Measurements from ENCODE around the gene PSG5. TPM values are rescaled to one million over a fixed set of nuclear protein-coding genes. Genes with fewer than 3 reads are reported as not detected.
"Not testable (repeated sequence)": the region's sequence is repeated elsewhere in the genome, so short reads cannot be mapped to it uniquely, and the experiment has no call there.

Gene PSG5
- total and polyA plus RNA-seq, 2 donors: 0.05 TPM; not detected in 1

DNA sequence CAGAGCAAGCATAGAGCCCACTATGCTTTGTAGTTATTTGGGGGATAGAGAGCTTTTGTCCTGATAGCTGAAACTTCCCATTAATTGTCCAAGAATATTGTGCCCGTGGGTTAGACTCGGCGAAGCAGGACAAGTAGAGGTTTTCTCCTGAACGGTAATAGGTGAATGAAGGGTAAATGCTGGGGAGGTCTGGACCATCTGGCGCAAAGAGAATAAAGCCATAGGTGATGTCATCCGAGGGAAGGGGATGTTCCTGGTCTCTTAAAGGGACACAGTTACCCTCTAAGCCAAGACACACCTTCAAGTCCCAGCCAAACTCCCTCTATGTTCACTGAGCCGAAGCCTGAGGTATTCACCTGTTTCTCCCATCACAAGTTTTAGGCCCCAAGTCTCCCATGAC, 8.1 kb upstream of the PSG5 start:
- H3K27me3 ChIP-seq (ENCODE audit: control insufficient read depth in 2 of 2, insufficient read depth in 1 of 2, low read length in 1 of 2); H3K4me1 ChIP-seq (ENCODE audit: control insufficient read depth in 2 of 2, insufficient read depth in 2 of 2, low read length in 2 of 2); H3K9me3 ChIP-seq (ENCODE audit: control insufficient read depth in 2 of 2, insufficient read depth in 1 of 2, low read length in 1 of 2); H3K27ac ChIP-seq (ENCODE audit: low read depth in 1 of 2, low read length in 1 of 2); DNase-seq (ENCODE audit: low read depth in 6 of 9, low spot score in 9 of 9); H3K36me3 ChIP-seq (ENCODE audit: control insufficient read depth in 2 of 2, insufficient read depth in 2 of 2, low read length in 1 of 2); H3K4me3 ChIP-seq (ENCODE audit: low read length in 2 of 2): not testable (repeated sequence)
- 89% methylated on average over 7 of the region's 7 CpGs for WGBS

DNA sequence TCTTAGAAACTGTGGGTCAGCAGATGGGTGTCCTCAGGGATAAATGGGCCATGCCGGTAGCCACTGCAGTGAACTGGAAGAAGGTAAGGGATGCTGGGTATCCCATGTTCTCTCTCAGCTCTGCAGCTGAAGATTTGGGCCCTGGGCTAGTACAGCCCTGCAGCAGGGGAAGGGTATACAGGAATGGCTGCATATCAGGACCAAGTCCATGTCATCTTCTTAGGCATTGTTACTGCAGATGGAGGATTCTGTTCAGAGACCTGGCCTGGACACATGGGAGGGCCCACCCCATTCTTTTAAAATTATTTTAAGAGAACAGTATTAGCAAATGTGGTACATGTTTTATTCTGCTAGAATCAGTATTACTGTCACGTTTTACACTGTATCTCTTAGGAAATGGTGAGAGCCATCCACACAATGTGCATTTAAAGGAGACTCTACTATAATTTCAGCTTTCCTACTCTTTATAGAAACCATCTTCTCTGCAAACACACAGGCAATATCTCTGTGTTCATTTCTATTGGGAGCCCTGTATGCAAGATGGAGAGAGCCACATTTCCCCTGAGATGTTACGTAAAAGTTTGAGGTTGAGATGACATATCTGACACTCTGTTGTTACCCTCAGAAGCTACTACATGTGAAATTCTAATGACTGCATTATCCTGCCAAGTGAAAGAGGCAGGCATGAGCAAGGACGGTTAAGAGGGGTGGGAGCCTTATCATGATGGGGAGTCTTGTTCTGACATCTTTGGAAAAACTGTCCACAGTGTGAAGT, 6.2 kb upstream of the PSG5 start:
- H3K4me3 ChIP-seq (ENCODE audit: low read length in 2 of 2); H3K27ac ChIP-seq (ENCODE audit: low read depth in 1 of 2, low read length in 1 of 2); DNase-seq (ENCODE audit: low read depth in 6 of 9, low spot score in 9 of 9); H3K4me1 ChIP-seq (ENCODE audit: control insufficient read depth in 2 of 2, insufficient read depth in 2 of 2, low read length in 2 of 2); H3K36me3 ChIP-seq (ENCODE audit: control insufficient read depth in 2 of 2, insufficient read depth in 2 of 2, low read length in 1 of 2); H3K9me3 ChIP-seq (ENCODE audit: control insufficient read depth in 2 of 2, insufficient read depth in 1 of 2, low read length in 1 of 2); H3K27me3 ChIP-seq (ENCODE audit: control insufficient read depth in 2 of 2, insufficient read depth in 1 of 2, low read length in 1 of 2): not testable (repeated sequence)
- 67% methylated on average over 4 of the region's 4 CpGs for WGBS

DNA sequence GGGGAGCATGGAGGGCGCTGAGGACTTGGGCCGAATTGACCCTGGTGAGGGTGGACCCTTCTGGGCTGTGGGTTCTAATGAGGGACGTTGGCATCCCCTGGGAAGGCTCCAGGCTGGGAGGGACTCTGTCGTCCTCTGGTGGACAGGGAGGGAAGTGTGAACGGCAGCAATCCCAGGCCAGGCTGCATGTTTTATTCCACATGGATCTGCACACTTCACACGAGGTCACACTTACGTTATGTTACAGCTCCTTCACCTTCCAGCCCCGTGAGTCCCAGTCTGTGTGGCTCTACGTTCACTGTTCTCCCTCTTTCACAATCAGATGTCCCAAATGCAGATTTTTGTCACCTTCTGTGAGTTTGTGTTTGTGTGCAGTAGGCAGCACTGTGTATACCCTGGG, 1.8 kb upstream of the PSG5 start:
- DNase-seq (ENCODE audit: low read depth in 6 of 9, low spot score in 9 of 9); H3K9me3 ChIP-seq (ENCODE audit: control insufficient read depth in 2 of 2, insufficient read depth in 1 of 2, low read length in 1 of 2); H3K4me3 ChIP-seq (ENCODE audit: low read length in 2 of 2); H3K27ac ChIP-seq (ENCODE audit: low read depth in 1 of 2, low read length in 1 of 2); H3K4me1 ChIP-seq (ENCODE audit: control insufficient read depth in 2 of 2, insufficient read depth in 2 of 2, low read length in 2 of 2); H3K36me3 ChIP-seq (ENCODE audit: control insufficient read depth in 2 of 2, insufficient read depth in 2 of 2, low read length in 1 of 2); H3K27me3 ChIP-seq (ENCODE audit: control insufficient read depth in 2 of 2, insufficient read depth in 1 of 2, low read length in 1 of 2): not testable (repeated sequence)
- 69% methylated on average over 9 of the region's 9 CpGs for WGBS

DNA sequence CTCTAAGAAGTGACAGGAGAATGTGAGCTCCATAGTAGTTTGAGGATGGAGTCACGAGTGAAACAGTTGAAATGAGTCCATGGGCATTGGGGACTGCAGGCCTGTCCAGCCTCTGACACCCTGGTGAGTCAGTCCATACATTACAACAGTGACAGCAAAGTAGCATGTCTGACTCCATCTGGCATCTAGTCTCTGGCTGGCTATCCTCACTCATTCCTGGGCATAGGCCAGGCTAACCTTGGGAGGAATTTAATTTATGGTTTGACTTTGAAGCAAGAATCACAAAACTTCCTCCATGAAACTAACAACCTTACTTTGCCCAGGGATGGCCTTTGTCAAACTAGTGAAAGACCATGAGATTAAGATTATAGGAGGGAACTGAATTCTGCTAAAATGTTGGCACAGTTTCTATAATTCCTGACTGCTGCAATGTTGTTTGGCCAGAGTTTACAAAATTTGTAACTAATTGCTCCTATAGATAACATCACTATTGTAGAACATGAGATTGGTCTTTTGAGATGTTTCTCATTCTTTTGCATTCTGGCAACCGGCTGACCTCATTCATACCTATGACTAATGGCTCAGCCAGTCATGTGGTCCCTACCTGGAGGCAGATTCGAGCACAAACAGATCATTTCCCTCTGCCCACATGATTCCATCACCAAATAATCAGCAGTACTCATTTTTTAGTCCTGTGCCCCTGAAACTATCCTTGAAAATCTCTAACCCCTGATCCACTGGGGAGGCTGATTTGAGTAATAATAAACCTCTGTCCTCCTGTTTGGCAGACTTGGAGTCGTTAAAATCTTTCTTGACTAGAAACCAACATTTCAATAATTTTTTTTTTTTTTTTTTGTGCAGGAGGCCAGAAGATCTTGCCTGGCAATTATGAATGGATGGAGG, 4.2 kb downstream of the PSG5 start:
- H3K9me3 ChIP-seq (ENCODE audit: control insufficient read depth in 2 of 2, insufficient read depth in 1 of 2, low read length in 1 of 2); H3K27me3 ChIP-seq (ENCODE audit: control insufficient read depth in 2 of 2, insufficient read depth in 1 of 2, low read length in 1 of 2); DNase-seq (ENCODE audit: low read depth in 6 of 9, low spot score in 9 of 9); H3K4me3 ChIP-seq (ENCODE audit: low read length in 2 of 2); H3K4me1 ChIP-seq (ENCODE audit: control insufficient read depth in 2 of 2, insufficient read depth in 2 of 2, low read length in 2 of 2); H3K27ac ChIP-seq (ENCODE audit: low read depth in 1 of 2, low read length in 1 of 2); H3K36me3 ChIP-seq (ENCODE audit: control insufficient read depth in 2 of 2, insufficient read depth in 2 of 2, low read length in 1 of 2): not testable (repeated sequence)
- 67% methylated on average over 4 of the region's 4 CpGs for WGBS

DNA sequence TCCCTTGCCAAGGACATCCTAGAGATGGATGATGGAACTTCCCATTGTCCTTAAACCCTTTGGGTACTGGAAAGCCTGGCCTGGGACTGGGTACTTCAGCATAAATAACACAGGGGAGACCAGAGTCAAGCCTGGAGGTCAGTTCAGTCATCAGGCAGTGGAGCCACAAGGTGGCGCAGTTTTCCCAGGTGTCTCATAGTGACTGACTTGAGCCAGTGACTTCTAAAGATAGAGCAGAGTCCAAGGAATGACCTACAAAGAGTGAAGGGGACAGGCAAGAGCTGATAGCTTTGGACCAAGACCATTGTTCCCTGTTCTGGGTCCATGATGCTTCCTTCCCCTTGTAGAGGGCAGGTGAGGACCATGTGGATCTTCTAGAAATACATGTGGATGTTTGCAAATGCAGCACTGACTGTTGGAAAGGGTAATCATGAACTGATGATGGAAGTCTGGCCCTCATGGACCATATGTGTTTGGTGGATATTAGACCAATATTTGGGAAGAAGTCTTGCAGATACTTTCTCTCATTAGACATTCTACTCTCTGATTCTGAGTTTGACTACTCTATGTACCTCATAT, 6.7 kb downstream of the PSG5 start:
- not testable (repeated sequence) for H3K9me3 ChIP-seq (ENCODE audit: control insufficient read depth in 2 of 2, insufficient read depth in 1 of 2, low read length in 1 of 2); H3K4me3 ChIP-seq (ENCODE audit: low read length in 2 of 2); H3K27me3 ChIP-seq (ENCODE audit: control insufficient read depth in 2 of 2, insufficient read depth in 1 of 2, low read length in 1 of 2); H3K27ac ChIP-seq (ENCODE audit: low read depth in 1 of 2, low read length in 1 of 2); H3K4me1 ChIP-seq (ENCODE audit: control insufficient read depth in 2 of 2, insufficient read depth in 2 of 2, low read length in 2 of 2); DNase-seq (ENCODE audit: low read depth in 6 of 9, low spot score in 9 of 9); H3K36me3 ChIP-seq (ENCODE audit: control insufficient read depth in 2 of 2, insufficient read depth in 2 of 2, low read length in 1 of 2)
- 23% methylated on average over 1 of the region's 1 CpG for WGBS

DNA sequence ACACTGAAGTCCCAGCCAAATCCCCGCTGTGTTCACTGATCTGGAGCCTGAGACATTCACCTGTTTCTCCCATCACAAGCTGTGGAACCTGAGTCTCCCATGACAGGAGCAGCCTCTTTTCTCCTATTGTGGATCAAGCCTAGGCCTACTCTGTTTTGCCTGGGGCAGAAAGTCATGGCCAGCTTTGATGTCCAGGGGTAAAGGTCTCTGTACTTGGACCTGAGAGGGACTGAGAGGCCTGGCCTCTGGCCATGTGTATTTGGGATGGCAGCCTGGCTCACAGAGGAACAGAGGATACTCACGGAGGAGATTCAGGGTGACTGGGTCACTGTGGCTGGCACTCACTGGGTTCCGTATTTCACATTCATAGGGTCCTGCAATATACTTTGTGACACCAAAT, 7.8 kb downstream of the PSG5 start:
- not testable (repeated sequence) for DNase-seq (ENCODE audit: low read depth in 6 of 9, low spot score in 9 of 9); H3K9me3 ChIP-seq (ENCODE audit: control insufficient read depth in 2 of 2, insufficient read depth in 1 of 2, low read length in 1 of 2)

DNA sequence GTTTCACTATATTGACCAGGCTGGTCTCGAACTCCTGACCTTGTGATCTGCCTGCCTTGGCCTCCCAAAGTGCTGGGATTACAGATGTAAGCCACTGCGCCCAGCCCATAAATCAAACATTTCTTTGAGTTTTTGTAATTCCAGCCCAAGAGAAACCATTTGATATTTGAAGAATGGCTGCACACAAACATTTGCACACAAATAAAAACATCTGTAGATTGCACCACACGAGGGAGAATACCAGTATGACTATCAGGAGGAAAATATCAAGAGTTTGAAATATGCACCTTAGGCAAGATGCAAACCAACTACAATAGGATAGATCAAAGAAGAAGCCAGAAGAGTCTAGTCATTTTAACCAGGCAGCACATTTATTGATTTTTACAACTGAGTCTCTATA, 20.4 kb downstream of the PSG5 start:
- WGBS: 84% methylated on average over 3 of the region's 3 CpGs
- not testable (repeated sequence) for H3K36me3 ChIP-seq (ENCODE audit: control insufficient read depth in 2 of 2, insufficient read depth in 2 of 2, low read length in 1 of 2); H3K9me3 ChIP-seq (ENCODE audit: control insufficient read depth in 2 of 2, insufficient read depth in 1 of 2, low read length in 1 of 2); H3K27ac ChIP-seq (ENCODE audit: low read depth in 1 of 2, low read length in 1 of 2); DNase-seq (ENCODE audit: low read depth in 6 of 9, low spot score in 9 of 9); H3K4me3 ChIP-seq (ENCODE audit: low read length in 2 of 2); H3K4me1 ChIP-seq (ENCODE audit: control insufficient read depth in 2 of 2, insufficient read depth in 2 of 2, low read length in 2 of 2); H3K27me3 ChIP-seq (ENCODE audit: control insufficient read depth in 2 of 2, insufficient read depth in 1 of 2, low read length in 1 of 2)

More for the DNA sequence above, 7.8 kb downstream of the PSG5 start:
- H3K36me3 ChIP-seq (ENCODE audit: control insufficient read depth in 2 of 2, insufficient read depth in 2 of 2, low read length in 1 of 2); H3K4me3 ChIP-seq (ENCODE audit: low read length in 2 of 2); H3K4me1 ChIP-seq (ENCODE audit: control insufficient read depth in 2 of 2, insufficient read depth in 2 of 2, low read length in 2 of 2); H3K27ac ChIP-seq (ENCODE audit: low read depth in 1 of 2, low read length in 1 of 2); H3K27me3 ChIP-seq (ENCODE audit: control insufficient read depth in 2 of 2, insufficient read depth in 1 of 2, low read length in 1 of 2): not testable (repeated sequence)
- WGBS: 95% methylated on average over 3 of the region's 3 CpGs

DNA sequence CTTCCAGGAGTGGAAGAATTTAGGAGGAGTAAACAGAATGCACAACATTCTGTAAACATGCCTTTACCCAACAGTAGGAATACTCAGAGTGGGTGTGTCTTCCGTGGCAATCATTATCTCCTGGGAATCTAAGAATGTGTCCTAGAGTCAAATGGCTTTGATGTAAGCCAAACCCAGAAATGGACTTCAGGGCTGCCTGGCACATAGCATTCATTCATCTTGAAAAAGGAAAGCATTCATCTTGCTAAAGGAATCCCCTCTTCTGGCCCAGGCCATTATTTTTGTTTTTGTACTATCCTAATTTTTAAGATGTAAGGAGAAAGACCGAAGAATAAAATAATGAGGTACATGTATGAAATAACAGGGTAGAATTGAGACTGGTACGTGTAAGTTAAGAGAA, 23.2 kb downstream of the PSG5 start:
- not testable (repeated sequence) for H3K4me1 ChIP-seq (ENCODE audit: control insufficient read depth in 2 of 2, insufficient read depth in 2 of 2, low read length in 2 of 2); H3K9me3 ChIP-seq (ENCODE audit: control insufficient read depth in 2 of 2, insufficient read depth in 1 of 2, low read length in 1 of 2); H3K4me3 ChIP-seq (ENCODE audit: low read length in 2 of 2); DNase-seq (ENCODE audit: low read depth in 6 of 9, low spot score in 9 of 9); H3K27me3 ChIP-seq (ENCODE audit: control insufficient read depth in 2 of 2, insufficient read depth in 1 of 2, low read length in 1 of 2); H3K27ac ChIP-seq (ENCODE audit: low read depth in 1 of 2, low read length in 1 of 2); H3K36me3 ChIP-seq (ENCODE audit: control insufficient read depth in 2 of 2, insufficient read depth in 2 of 2, low read length in 1 of 2)
- 71% methylated on average over 3 of the region's 3 CpGs for WGBS

DNA sequence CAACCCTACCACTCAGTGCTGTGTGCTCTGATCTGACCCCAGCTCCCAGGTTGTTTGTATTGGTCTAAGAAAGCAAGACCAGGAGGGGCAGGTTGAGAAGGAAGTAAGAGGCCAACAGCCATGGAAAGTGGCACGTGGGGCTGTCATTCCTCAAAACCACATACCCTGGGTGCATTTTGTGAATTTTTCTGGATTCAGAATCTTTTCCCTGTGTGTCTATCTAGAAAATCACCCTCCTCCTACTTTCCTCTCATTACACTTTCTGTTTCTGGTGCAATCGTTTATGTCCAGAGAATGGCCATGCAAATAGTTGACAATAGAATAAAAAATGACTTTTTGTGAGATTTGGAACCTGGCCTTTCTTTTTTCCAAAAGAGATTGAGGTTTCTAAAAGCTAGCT, 24.1 kb downstream of the PSG5 start:
- H3K4me1 ChIP-seq (ENCODE audit: control insufficient read depth in 2 of 2, insufficient read depth in 2 of 2, low read length in 2 of 2); DNase-seq (ENCODE audit: low read depth in 6 of 9, low spot score in 9 of 9); H3K4me3 ChIP-seq (ENCODE audit: low read length in 2 of 2); H3K27me3 ChIP-seq (ENCODE audit: control insufficient read depth in 2 of 2, insufficient read depth in 1 of 2, low read length in 1 of 2); H3K36me3 ChIP-seq (ENCODE audit: control insufficient read depth in 2 of 2, insufficient read depth in 2 of 2, low read length in 1 of 2); H3K9me3 ChIP-seq (ENCODE audit: control insufficient read depth in 2 of 2, insufficient read depth in 1 of 2, low read length in 1 of 2); H3K27ac ChIP-seq (ENCODE audit: low read depth in 1 of 2, low read length in 1 of 2): not testable (repeated sequence)
- WGBS: 72% methylated on average over 2 of the region's 2 CpGs
